ENCODE results near the gene SENP3. TPM values are rescaled to one million over a fixed set of nuclear protein-coding genes. Genes with fewer than 3 reads are reported as not detected.

SENP3 gene
- total and polyA plus RNA-seq, 2 of the 13 experiments (the other 11 are each of a cell fraction or from before 2014, with no cell fraction given) = 55.8 to 75.4 TPM

GRCh38 chr17:7572588-7573323, 11.0 kb downstream of the SENP3 start (continued):
- TF ChIP-seq ARID4A (CRISPR knock-in tag; IDR thresholded peaks at IDR 0.05; ENCODE audit: borderline replicate concordance) = peak; percentile 76; the same call in 1 of the 2 replicates
- TF ChIP-seq STAT6 (CRISPR knock-in tag; IDR thresholded peaks at IDR 0.05; ENCODE audit: borderline replicate concordance) = no peak
- no peak for TF ChIP-seq ARID2 (CRISPR knock-in tag; IDR thresholded peaks at IDR 0.05; ENCODE audit: borderline replicate concordance)
- TF ChIP-seq BATF2 (CRISPR knock-in tag; IDR thresholded peaks at IDR 0.05) = no peak
- no peak for TF ChIP-seq ZNF773 (CRISPR knock-in tag; IDR thresholded peaks at IDR 0.05; ENCODE audit: borderline replicate concordance)
- TF ChIP-seq ZMAT5 (CRISPR knock-in tag; IDR thresholded peaks at IDR 0.05; ENCODE audit: borderline replicate concordance, low read depth) = no peak
- no peak for TF ChIP-seq GATAD1 (CRISPR knock-in tag; IDR thresholded peaks at IDR 0.05)
- TF ChIP-seq AKAP8 (CRISPR knock-in tag; IDR thresholded peaks at IDR 0.05) = no peak
- TF ChIP-seq ARHGAP35 (CRISPR knock-in tag; IDR thresholded peaks at IDR 0.05; ENCODE audit: borderline replicate concordance) = no peak
- no peak for TF ChIP-seq CBX1 (IDR thresholded peaks at IDR 0.05; ENCODE audit: low read depth)
- no peak for TF ChIP-seq ATF5 (CRISPR knock-in tag; IDR thresholded peaks at IDR 0.05; ENCODE audit: low read depth)
- TF ChIP-seq ZNF292 (CRISPR knock-in tag; IDR thresholded peaks at IDR 0.05; ENCODE audit: borderline replicate concordance, low read depth) = no peak
- no peak; the same call in 1 of the 2 replicates for TF ChIP-seq ZNF660 (CRISPR knock-in tag; IDR thresholded peaks at IDR 0.05; ENCODE audit: borderline replicate concordance, low read depth)
- no peak for TF ChIP-seq HNRNPH1 (optimal IDR thresholded peaks at IDR 0.05; ENCODE audit: low read depth, low read length)
- TF ChIP-seq KAT2B (IDR thresholded peaks at IDR 0.05; ENCODE audit: borderline replicate concordance, low read depth, low read length) = no peak
- peak; percentile 93; the same call in 1 of the 2 replicates for TF ChIP-seq ZNF501 (CRISPR knock-in tag; IDR thresholded peaks at IDR 0.05)
